Skeletal muscle tissue (tissue), 4 donors: Measurements from ENCODE around the gene C16orf78. TPM values are rescaled to one million over a fixed set of nuclear protein-coding genes. Genes with fewer than 3 reads are reported as not detected.

Source experiments
- H3K27ac ChIP-seq: one replicate; pipeline ENCODE4 v1.7.0; 2013; ENCODE audit warnings: mild to moderate bottlenecking, low read depth, low read length, inconsistent platforms
- H3K27me3 ChIP-seq, 3 donors: one replicate each; pipeline ENCODE4 v1.7.0; 2013; ENCODE audit warnings: low read length in 3 of 3; ENCODE audit not compliant: control insufficient read depth in 3 of 3, insufficient read depth in 3 of 3
- H3K36me3 ChIP-seq, 3 donors: one replicate each; pipeline ENCODE4 v1.7.0; 2013; ENCODE audit warnings: low read length in 3 of 3; ENCODE audit not compliant: control insufficient read depth in 3 of 3, insufficient read depth in 3 of 3
- H3K4me1 ChIP-seq, 3 donors: one replicate each; pipeline ENCODE4 v1.7.0; 2013; ENCODE audit warnings: low read length in 3 of 3, mild to moderate bottlenecking in 3 of 3; ENCODE audit not compliant: control insufficient read depth in 3 of 3, insufficient read depth in 3 of 3
- H3K4me3 ChIP-seq, 3 donors: one replicate each; pipeline ENCODE4 v1.7.0; 2013; ENCODE audit warnings: low read length in 3 of 3
- H3K9ac ChIP-seq, 3 donors: one replicate each; pipeline ENCODE4 v1.7.0; 2013; ENCODE audit warnings: low read length in 3 of 3, mild to moderate bottlenecking in 3 of 3, moderate library complexity in 2 of 3, low read depth in 1 of 3
- H3K9me3 ChIP-seq, 3 donors: one replicate each; pipeline ENCODE4 v1.7.0; 2013; ENCODE audit warnings: low read length in 3 of 3; ENCODE audit not compliant: control insufficient read depth in 3 of 3
- total RNA-seq: library from RNA; depleted of rRNA; stranded (reverse); fragments of >200 nt; gene quantifications from one replicate; pipeline ENCODE4 v1.2.3, GENCODE V29; 2014
- donor health status: Osteomylitis.

The C16orf78 gene
- total RNA-seq, 1 donor from 2014 or later, result not detected

GRCh38 chr16:49419862-49420261 lies 46.3 kb downstream of the C16orf78 start:
- Histone ChIP-seq H3K4me1 (no peaks in the 10 kb centered on the region), H3K36me3 (no peaks in the 10 kb centered on the region), H3K4me3 (no peak overlapping the region), H3K9me3 (no peaks in the 10 kb centered on the region), H3K27me3 (peaks cover 0 to 11% (median 0%) of the 10 kb centered on the region in 3 donors), H3K9ac (no peak overlapping the region), H3K27ac (no peak overlapping the region)

DNA sequence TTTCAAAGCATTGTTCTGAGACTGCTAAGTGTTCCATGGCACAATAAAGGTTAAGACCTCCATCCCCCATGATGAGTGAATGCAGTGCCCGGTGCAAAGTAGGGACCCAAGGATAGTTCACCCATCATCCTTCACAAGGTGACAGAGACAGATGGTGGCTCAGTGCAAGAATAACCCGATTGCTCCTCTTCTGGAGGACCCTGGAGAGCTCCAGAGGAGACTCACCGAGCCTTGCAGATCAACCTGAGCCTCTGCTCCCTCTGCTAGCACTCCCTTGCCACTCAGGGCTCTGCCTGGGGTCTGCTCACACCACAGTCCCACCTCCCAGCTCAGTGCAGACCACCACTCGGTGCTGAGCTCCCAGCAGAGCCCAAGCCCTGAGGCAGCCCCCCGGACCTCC lies 49.3 kb downstream of the C16orf78 start:
- H3K27me3 ChIP-seq, result peaks cover 0 to 6% (median 0%) of the 10 kb centered on the region in 3 donors
- no peaks in the 10 kb centered on the region for H3K9me3 ChIP-seq
- no peak overlapping the region for H3K9ac ChIP-seq
- H3K4me1 ChIP-seq, result no peaks in the 10 kb centered on the region
- H3K27ac ChIP-seq, result no peak overlapping the region
- H3K36me3 ChIP-seq, result no peaks in the 10 kb centered on the region
- no peak overlapping the region for H3K4me3 ChIP-seq

GRCh38 chr16:49424961-49425360 lies 51.4 kb downstream of the C16orf78 start:
- H3K9ac ChIP-seq, result no peak overlapping the region
- H3K4me1 ChIP-seq, result no peaks in the 10 kb centered on the region
- no peak overlapping the region for H3K4me3 ChIP-seq
- H3K27ac ChIP-seq, result no peak overlapping the region
- no peaks in the 10 kb centered on the region for H3K9me3 ChIP-seq
- no peaks in the 10 kb centered on the region for H3K36me3 ChIP-seq
- no peaks in the 10 kb centered on the region for H3K27me3 ChIP-seq

GRCh38 chr16:49427771-49428170 lies 54.2 kb downstream of the C16orf78 start:
- H3K27me3 ChIP-seq, result peaks cover 0 to 11% (median 8%) of the 10 kb centered on the region in 3 donors
- no peaks in the 10 kb centered on the region for H3K9me3 ChIP-seq
- H3K27ac ChIP-seq, result no peak overlapping the region
- H3K4me1 ChIP-seq, result no peaks in the 10 kb centered on the region
- H3K36me3 ChIP-seq, result no peaks in the 10 kb centered on the region
- no peak overlapping the region for H3K4me3 ChIP-seq
- no peak overlapping the region for H3K9ac ChIP-seq

DNA sequence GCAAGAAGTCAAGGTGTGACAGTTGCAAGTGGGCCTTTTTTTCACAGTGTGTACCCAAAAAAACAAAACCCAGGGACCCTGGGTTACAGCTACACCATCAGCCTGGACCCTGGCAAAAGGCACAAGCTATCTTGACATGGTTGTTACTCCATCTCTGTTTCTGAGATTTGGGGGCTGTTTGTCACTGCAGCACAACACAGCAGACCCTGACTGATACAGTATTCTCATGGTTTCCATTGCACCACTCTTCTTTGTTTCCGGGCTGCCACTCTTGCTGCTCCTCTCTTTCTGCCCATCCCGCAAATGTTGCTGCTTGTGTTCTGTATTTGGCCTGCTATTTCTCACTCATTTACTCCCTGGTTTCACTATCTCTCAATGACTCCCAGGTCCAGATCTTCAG lies 55.2 kb downstream of the C16orf78 start:
- no peak overlapping the region for H3K9ac ChIP-seq
- no peaks in the 10 kb centered on the region for H3K9me3 ChIP-seq
- peaks cover 0 to 11% (median 11%) of the 10 kb centered on the region in 3 donors for H3K27me3 ChIP-seq
- no peak overlapping the region for H3K27ac ChIP-seq
- H3K36me3 ChIP-seq, result no peaks in the 10 kb centered on the region
- H3K4me3 ChIP-seq, result no peak overlapping the region
- no peaks in the 10 kb centered on the region for H3K4me1 ChIP-seq

GRCh38 chr16:49431040-49431439 lies 57.4 kb downstream of the C16orf78 start:
- Histone ChIP-seq H3K4me3 (no peak overlapping the region), H3K4me1 (no peaks in the 10 kb centered on the region), H3K27ac (no peak overlapping the region), H3K9ac (no peak overlapping the region), H3K36me3 (no peaks in the 10 kb centered on the region), H3K9me3 (no peaks in the 10 kb centered on the region), H3K27me3 (peaks cover 0 to 12% (median 11%) of the 10 kb centered on the region in 3 donors)

- H3K27ac ChIP-seq, result no peak overlapping the region
- no peak overlapping the region for H3K4me3 ChIP-seq
- H3K9ac ChIP-seq, result no peak overlapping the region
- no peaks in the 10 kb centered on the region for H3K4me1 ChIP-seq
- peaks cover 0 to 12% (median 11%) of the 10 kb centered on the region in 3 donors for H3K27me3 ChIP-seq
- H3K9me3 ChIP-seq, result no peaks in the 10 kb centered on the region
- H3K36me3 ChIP-seq, result no peaks in the 10 kb centered on the region
Observed at GRCh38 chr16:49431591-49432290, 58.1 kb downstream of the C16orf78 start.

DNA sequence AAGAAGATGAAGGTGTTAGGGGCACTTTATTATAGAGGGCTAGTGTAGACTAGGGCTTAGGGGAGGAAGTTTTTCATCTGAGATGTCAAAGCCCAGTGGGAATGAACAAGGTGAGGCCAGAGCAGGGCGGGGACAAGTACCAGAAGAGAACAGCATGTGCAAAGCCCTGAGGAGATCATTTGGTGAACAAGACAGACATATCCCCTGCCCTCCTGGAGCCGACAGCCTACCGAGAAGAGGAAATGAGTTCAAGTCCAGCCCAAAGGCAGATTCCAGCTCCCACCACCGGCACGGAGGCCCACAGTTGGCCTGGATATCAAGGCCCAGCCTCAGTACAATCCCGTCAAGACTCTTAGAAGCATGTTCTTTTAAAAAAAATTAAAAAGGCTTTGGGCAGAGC lies 61.1 kb downstream of the C16orf78 start:
- H3K4me3 ChIP-seq, result no peak overlapping the region
- H3K36me3 ChIP-seq, result no peaks in the 10 kb centered on the region
- H3K4me1 ChIP-seq, result peaks cover 0 to 2% (median 0%) of the 10 kb centered on the region in 3 donors
- no peaks in the 10 kb centered on the region for H3K9me3 ChIP-seq
- no peak overlapping the region for H3K9ac ChIP-seq
- H3K27me3 ChIP-seq, result peaks cover 0 to 12% (median 11%) of the 10 kb centered on the region in 3 donors
- H3K27ac ChIP-seq, result no peak overlapping the region

DNA sequence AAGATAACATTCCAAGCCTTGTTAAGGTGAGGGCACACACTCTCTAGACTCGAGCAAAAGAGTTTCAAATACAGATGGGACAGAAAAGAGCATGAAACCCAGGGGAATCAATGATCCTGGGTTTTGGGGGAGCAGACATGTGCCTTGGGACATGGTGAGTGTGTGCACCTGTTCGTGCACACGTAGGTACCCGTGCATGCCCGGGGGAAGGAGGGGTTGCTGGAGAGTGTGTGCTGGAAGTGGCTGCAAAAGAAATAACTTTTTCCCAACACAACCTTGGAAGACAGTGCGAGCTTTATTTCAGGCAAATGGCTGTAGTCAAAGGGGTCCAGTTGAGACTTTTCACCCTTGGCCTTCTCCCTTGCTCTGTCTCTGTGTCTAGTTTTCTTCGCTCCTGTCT lies 62.6 kb downstream of the C16orf78 start:
- H3K9ac ChIP-seq, result no peak overlapping the region
- H3K36me3 ChIP-seq, result no peaks in the 10 kb centered on the region

DNA sequence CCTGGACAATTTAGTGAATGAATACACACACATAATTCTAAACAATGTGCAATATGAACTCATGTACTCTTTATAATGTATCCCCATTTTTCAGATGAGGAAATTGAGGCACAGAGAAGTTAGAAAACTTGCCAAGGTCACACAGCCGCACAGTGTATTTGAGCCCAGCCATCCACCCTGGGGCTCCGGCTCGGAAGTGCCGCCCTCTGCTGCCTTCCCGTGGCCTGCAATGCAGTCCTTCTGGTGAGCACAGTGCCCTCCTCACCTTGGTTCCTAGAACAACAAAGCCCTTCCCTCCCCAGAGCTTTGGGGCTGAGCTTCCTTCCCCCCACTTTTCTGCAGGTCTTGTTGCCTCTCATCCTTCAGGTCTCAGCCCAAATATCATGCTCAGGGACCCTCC lies 63.7 kb downstream of the C16orf78 start:
- peaks cover 5 to 12% (median 11%) of the 10 kb centered on the region in 3 donors for H3K4me1 ChIP-seq
- no peak overlapping the region for H3K9ac ChIP-seq
- H3K4me3 ChIP-seq, result no peak overlapping the region
- no peaks in the 10 kb centered on the region for H3K36me3 ChIP-seq
- no peaks in the 10 kb centered on the region for H3K9me3 ChIP-seq
- peaks cover 0 to 12% (median 8%) of the 10 kb centered on the region in 3 donors for H3K27me3 ChIP-seq
- no peak overlapping the region for H3K27ac ChIP-seq

More for the DNA sequence above, 62.6 kb downstream of the C16orf78 start:
- Histone ChIP-seq H3K9me3 (no peaks in the 10 kb centered on the region), H3K27ac (no peak overlapping the region), H3K27me3 (peaks cover 0 to 16% (median 15%) of the 10 kb centered on the region in 3 donors), H3K4me3 (no peak overlapping the region), H3K4me1 (peaks cover 5 to 11% (median 8%) of the 10 kb centered on the region in 3 donors)
